HepG2 (cell line): ENCODE measurements around the gene ZNF547. TPM values are rescaled to one million over a fixed set of nuclear protein-coding genes. Genes with fewer than 3 reads are reported as not detected.

Source experiments
- CC2D1A ChIP-seq: sonication (generic); formaldehyde crosslinking; IDR thresholded peaks from 2 replicates; pipeline ENCODE4 v1.8.1; 2023; ENCODE audit warnings: mild to moderate bottlenecking, missing genetic modification reagents
- IKZF5 ChIP-seq: IDR thresholded peaks from 2 replicates; pipeline ENCODE4 v1.6.1; 2018; ENCODE audit warnings: missing genetic modification reagents, mild to moderate bottlenecking, missing compliant biosample characterization
- JUND ChIP-seq: sonication (generic); formaldehyde crosslinking; IDR thresholded peaks from 2 replicates; pipeline ENCODE4 v1.8.0; 2022; ENCODE audit warnings: mild to moderate bottlenecking, missing genetic modification reagents
- MIER3 ChIP-seq: IDR thresholded peaks from 2 replicates; pipeline ENCODE4 v1.6.1; 2016; ENCODE audit warnings: missing compliant biosample characterization, borderline replicate concordance
- MNT ChIP-seq: fragments of 450-650 bp; IDR thresholded peaks from 2 replicates; pipeline ENCODE4 v1.6.1; 2016
- NFAT5 ChIP-seq: sonication (generic); formaldehyde crosslinking; IDR thresholded peaks from 2 replicates; pipeline ENCODE4 v1.4.0; 2020; ENCODE audit warnings: missing genetic modification reagents
- NR2F1 ChIP-seq, 2 experiments: fragments of 450-650 bp in 1 of 2; formaldehyde crosslinking in 1 of 2; IDR thresholded peaks; 2 replicates each; pipeline versions ENCODE4 v1.5.0 to v1.6.1; 2016 to 2020; ENCODE audit warnings: mild to moderate bottlenecking in 1 of 2, missing compliant biosample characterization in 1 of 2, missing genetic modification reagents in 1 of 2, moderate library complexity in 1 of 2
- PHF8 ChIP-seq: sonication (generic); formaldehyde crosslinking; IDR thresholded peaks from 2 replicates; pipeline ENCODE4 v1.5.0; 2020; ENCODE audit warnings: missing genetic modification reagents
- SKIL ChIP-seq: sonication (generic); formaldehyde crosslinking; IDR thresholded peaks from 2 replicates; pipeline ENCODE4 v1.8.0; 2022; ENCODE audit warnings: missing genetic modification reagents, mild to moderate bottlenecking, moderate library complexity, borderline replicate concordance
- SMAD1 ChIP-seq: sonication (generic); formaldehyde crosslinking; IDR thresholded peaks from 2 replicates; pipeline ENCODE4 v1.4.0; 2020; ENCODE audit warnings: missing genetic modification reagents, low read depth, mild to moderate bottlenecking, borderline replicate concordance
- TBX2 ChIP-seq: sonication (generic); formaldehyde crosslinking; IDR thresholded peaks from 2 replicates; pipeline ENCODE4 v1.5.0; 2020; ENCODE audit warnings: missing genetic modification reagents, mild to moderate bottlenecking, borderline replicate concordance
- ZBTB25 ChIP-seq: IDR thresholded peaks from 2 replicates; pipeline ENCODE4 v1.6.1; 2018; ENCODE audit warnings: missing genetic modification reagents
- ZNF12 ChIP-seq: sonication (generic); formaldehyde crosslinking; IDR thresholded peaks from 2 replicates; pipeline ENCODE4 v1.5.0; 2020; ENCODE audit warnings: missing genetic modification reagents
- ZNF317 ChIP-seq: sonication (generic); formaldehyde crosslinking; IDR thresholded peaks from 2 replicates; pipeline ENCODE4 v1.5.0; 2020; ENCODE audit warnings: mild to moderate bottlenecking, missing genetic modification reagents
- ZNF460 ChIP-seq: sonication (generic); formaldehyde crosslinking; IDR thresholded peaks from 2 replicates; pipeline ENCODE4 v1.5.1; 2020; ENCODE audit warnings: missing genetic modification reagents, mild to moderate bottlenecking, borderline replicate concordance
- ZNF567 ChIP-seq: sonication (generic); formaldehyde crosslinking; IDR thresholded peaks from 2 replicates; pipeline ENCODE4 v1.8.1; 2023; ENCODE audit warnings: mild to moderate bottlenecking, missing genetic modification reagents, borderline replicate concordance
- polyA plus RNA-seq, 8 experiments: library from polyadenylated mRNA; depleted of rRNA in 3 of 8; stranded (reverse) in 7 of 8; unstranded in 1 of 8; fragments of >200 nt; fragmentation: Illumina TruSeq in 4 of 8; extraction: Trizol in 4 of 8; gene quantifications; 2 replicates each; pipeline versions ENCODE4 v1.2.1 to v1.2.3, GENCODE V29; 2011 to 2016; ENCODE audit warnings: low read depth in 4 of 8, missing spikeins in 1 of 8, mixed read lengths in 1 of 8; ENCODE audit not compliant: insufficient read depth in 1 of 8
- total RNA-seq, 5 experiments: library from RNA; depleted of rRNA; stranded (reverse); fragments of >200 nt; fragmentation: Illumina TruSeq; extraction: Trizol; gene quantifications; 2 replicates each; pipeline ENCODE4 v1.2.3, GENCODE V29; 2016; ENCODE audit warnings: low read depth in 1 of 5

The ZNF547 gene
- total and polyA plus RNA-seq, 2 of the 13 experiments (the other 11 are each of a cell fraction or from before 2014, with no cell fraction given) = 2.0 to 2.6 TPM

- TF ChIP-seq NR2F1 (CRISPR knock-in tag; IDR thresholded peaks at IDR 0.05) = no peak
- no peak for TF ChIP-seq ZNF12 (CRISPR knock-in tag)
- TF ChIP-seq JUND (CRISPR knock-in tag) = peak; percentile 40; the same call in 1 of the 2 replicates
- TF ChIP-seq SMAD1 (CRISPR knock-in tag) = no peak
- no peak for TF ChIP-seq ZNF460 (CRISPR knock-in tag)
- TF ChIP-seq TBX2 = peak; percentile 58; the same call in 1 of the 2 replicates
- TF ChIP-seq SKIL (CRISPR knock-in tag) = no peak
- TF ChIP-seq PHF8 = peak; percentile 79
- TF ChIP-seq ZNF567 (CRISPR knock-in tag) = no peak
- 0 out of 2 replicates have a peak, but pooled peaks have one; percentile 52 for TF ChIP-seq ZNF317
- peak; percentile 72 for TF ChIP-seq MIER3 (CRISPR knock-in tag)
- peak; percentile 23; the same call in 1 of the 2 replicates for TF ChIP-seq MNT
- 0 out of 2 replicates have a peak, but pooled peaks have one; percentile 35 for TF ChIP-seq IKZF5 (CRISPR knock-in tag)
- TF ChIP-seq NFAT5 (CRISPR knock-in tag) = no peak
- TF ChIP-seq CC2D1A = no peak
- no peak; the same call in 1 of the 2 replicates for TF ChIP-seq ZBTB25 (CRISPR knock-in tag)
Observed at GRCh38 chr19:57350877-57351805, 12.2 kb upstream of the ZNF547 start, which contains the start of gene ZNF304 (continued).
